GM18520 (cell line): ENCODE results near the gene COL25A1.
"Not testable (repeated sequence)": the region's sequence is repeated elsewhere in the genome, so short reads cannot be mapped to it uniquely, and the experiment has no call there.

Experiments used
- ATAC-seq: cut with Tn5 transposase; IDR thresholded peaks from one replicate; pipeline ENCODE4 v1.9.1; 2021; ENCODE audit not compliant: unreplicated experiment

COL25A1 gene

DNA sequence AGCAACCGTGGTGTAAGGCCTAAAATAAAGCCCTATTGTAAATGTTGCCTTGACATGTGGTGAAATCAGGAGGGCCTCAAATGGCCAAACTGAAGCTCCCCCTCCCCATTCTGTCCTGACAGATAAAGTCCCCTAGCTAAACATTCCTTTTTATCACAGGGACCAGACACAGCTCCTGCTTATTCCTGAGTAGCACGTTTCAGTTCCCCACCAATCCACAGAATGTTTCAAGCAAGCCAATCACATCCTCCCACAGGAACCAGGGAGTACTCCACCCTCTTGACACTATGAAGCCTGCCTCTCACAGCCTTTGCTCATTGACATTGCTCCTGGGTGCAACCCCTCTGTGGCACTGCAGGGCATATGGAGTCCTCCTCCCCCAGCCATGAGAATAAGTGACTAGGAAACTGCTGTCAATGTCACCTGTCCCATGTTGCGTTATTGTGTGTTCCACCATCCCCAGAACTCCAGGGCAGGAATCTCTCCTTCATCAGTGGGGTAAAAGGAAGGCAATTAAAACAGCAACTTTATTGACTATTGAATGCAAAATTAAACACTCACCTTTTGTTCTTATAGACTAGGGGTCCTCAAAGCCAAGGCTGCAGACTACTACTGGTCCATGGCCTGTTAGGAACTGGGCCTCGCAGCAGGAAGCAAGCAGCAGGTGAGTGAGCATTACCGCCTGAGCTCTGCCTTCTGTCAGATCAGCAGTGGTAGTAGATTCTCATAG lies 128.1 kb downstream of the COL25A1 start:
- no peak for ATAC-seq

DNA sequence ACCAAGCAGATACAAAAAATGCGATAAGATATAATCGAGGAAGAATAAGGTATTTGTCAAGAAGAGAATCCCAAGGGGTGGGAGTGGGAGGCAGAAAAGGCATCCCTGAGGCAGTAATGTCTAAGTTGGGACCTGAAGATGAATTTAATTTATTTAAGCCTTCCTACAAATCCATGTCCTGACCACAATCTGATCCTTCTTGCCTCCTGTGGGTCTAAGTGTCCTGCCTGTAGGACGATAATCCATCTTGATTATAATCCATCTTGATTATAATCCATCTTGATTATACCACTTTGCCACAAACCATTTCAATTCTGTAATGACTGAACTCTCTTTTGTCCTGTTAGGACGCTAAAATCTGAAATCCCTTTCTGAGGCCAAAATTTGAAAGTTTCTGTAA lies 130.2 kb downstream of the COL25A1 start:
- ATAC-seq: no peak

DNA sequence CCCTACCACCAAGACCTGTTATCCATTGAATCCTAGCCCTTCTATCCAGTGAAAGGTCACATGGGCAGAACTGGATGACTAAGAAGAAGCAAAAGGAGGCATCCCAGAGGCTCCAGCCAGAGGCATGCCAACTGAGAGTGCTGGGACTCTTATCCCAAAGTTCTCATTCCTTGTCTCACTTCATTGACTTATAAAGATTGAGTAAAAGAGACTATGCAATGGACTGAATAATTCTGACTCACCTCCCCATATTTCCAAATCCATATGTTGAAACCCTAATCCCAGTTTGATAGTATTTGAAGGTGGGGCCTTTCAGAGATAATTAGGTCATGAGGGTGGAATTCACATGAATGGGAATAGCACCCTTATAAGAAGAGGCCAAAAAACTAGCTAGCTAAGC lies 131.4 kb downstream of the COL25A1 start:
- ATAC-seq: no peak

DNA sequence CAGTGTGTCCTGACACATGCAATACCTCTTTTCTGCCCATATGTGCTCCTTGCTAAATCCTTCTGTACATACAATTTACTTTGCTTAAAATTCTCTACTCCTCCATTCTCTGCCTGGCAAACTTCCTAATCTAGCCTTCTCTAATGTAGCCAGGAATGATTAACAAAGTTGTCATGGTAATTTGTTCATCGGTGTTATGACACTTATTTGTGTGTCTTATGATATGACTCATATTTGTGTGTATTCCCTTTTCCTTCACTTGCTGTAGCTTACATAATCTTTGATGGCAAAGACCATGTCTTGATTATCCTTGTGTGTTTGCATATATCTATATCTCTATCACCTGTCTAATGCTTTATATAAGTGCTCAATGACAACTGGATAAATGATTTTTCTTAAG lies 133.3 kb downstream of the COL25A1 start:
- no peak for ATAC-seq

DNA sequence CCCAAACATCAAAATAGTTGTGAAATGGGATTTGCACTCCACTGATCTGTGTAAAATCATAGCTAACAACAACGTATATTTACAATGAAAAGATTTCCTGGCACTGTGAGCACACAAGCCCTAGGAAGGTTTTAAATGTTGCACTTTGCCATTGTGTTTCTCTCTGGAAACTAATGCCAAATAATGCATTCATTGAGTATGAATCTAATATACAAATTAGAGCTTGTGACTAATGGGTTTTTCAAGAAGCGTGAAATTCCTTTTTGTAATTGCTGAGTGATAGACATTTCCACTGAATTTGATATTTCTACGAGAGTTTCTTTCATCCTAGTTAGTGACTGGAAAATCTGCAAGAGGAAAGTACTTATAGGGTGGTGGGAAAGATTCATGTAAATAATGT lies 135.9 kb downstream of the COL25A1 start:
- ATAC-seq: no peak

DNA sequence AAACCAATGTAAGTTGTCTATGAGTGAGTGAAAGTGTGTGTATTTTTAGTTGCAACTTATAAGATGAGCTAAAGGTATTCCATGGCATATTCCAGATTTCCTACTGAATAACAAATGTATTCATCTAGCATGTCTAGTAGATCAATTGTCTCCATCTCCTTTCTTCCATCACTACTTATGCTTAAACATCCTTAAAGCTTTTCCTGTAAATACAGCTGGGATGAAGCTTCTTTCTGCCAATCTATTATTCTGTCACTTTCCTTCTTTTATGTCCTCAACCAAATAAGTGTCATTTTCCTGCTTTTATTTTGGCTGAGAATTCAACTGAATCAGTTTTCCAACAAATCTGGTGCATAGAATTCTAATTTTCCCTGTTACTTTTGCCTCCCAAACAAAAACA lies 136.3 kb downstream of the COL25A1 start:
- no peak for ATAC-seq

DNA sequence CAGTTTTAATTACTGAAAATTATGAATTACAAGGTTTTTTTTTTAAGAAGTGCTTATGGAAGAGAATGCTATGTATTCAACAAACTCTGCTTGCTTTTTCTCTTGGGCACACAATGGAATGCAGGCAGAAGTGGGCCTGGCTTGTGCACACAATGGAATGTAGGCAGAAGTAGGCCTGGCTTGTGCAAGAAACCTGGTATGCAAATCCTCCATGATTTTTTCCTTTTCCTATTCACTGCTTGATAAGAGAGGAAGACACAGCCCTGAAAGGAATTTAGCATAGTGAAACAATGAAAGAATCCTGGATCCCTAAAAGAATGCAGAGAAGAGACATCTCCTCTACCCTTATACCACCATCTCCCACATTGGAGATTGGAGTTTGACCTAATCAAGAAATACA lies 138.4 kb downstream of the COL25A1 start:
- ATAC-seq: no peak

DNA sequence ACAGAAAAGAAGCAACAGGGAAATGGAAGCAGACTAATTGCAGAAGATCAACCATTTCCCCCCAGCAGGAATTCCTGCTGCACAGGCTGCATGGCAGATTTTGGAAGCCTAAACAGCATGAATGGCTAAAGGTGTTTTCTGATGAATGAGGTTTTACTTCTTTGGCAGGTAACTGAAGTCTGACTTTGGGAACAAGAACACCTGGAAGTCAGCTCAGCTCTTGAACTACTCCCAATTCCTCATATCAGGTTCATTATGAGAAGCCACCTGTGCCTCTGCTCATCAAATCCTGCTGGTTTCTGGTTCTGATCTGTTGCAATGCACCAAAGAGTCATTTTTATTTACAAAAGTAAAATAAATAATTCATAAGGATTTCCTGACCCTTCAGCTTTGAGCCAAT lies 139.0 kb downstream of the COL25A1 start:
- no peak for ATAC-seq

DNA sequence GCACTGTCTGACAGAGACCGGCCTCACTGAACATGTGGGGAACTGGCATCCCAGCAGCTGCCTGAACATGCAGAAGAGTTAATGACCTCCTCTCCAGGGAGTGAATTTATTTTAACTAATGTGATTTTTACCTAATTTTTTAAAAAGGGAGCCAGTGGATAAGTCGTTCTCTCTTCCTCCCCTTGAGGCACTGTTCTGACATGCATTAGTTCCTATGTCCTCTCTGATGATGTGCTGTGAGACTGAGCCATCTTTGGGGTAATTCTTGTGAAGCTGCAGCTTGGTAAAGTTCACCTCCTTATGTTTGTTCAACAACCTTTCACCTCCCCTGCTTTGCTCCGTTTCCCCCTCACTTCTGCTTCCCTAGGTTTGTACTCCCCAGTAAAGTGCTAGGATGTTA lies 139.7 kb downstream of the COL25A1 start:
- ATAC-seq: no peak

DNA sequence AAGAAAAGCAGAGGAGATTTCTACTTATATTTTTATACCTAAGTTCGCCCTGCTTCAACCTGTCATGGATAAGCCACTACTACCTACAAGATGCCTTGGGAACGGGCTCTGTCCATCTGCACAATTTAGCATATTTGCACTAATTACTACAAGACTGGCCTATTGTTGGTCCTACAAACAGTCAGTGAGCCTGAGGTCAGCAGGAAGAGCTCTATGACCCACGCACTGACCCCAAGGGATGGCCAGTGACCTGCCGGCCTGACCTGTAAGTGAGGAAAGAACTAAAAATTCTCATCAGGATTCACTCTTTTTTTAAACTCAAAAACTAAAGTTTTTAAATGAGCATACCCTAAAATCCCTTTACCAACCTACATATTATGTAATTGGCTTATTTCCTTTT lies 142.0 kb downstream of the COL25A1 start:
- no peak for ATAC-seq

DNA sequence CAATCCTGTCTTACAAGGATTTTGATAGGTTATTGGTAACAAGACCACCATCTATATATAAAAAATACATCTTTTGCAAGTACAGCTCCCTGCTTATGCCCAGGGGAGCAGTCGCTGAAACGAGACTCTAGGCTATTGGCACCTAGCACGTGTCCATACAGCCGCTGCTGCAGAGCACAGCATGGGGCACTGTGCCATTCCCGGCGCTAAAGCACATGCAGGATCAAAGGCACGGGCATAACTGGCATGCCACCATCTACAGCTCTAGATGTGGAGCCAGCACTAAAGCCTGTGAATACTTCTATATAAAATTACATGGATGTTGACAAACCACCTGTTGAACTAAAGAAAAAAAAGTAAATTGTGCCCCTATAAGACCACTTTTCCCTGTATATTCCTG lies 144.8 kb downstream of the COL25A1 start:
- ATAC-seq: no peak

DNA sequence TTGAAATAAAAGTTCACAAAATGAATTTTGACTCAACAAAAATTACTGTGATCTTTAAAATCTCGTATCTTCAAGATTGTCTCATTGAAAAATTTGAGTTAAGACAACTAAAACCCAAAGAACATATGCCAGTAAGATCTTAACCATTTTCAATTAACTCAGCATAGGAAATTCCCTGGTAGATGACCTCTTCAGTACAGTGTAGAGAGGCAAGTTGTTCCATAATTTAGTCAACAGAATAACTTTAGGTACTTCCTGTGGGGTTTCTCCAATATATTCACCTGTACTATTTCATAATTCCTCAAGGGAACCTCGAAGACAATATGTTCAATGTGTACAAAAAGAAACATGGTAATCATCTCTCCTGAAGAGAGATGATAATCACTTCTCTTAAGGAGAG lies 145.3 kb downstream of the COL25A1 start:
- no peak for ATAC-seq

DNA sequence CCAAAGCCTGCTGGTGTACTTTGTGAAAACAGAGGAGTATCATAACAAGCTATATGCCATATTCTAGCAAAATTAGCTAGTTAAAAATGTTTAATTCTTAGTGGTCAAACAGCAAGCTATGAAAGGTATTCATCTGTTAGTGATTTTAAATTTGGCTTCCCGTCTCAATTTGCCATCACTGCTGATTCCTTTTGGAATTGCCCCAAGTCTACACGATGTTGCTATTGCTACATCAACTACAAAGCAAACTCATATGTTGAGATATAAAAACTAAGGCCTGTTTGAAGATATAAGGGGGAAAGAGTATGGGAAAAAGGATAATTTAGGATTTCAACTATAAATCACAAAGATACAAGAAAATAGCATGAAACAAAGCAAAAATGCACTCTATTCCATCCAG lies 146.1 kb downstream of the COL25A1 start:
- ATAC-seq: no peak

DNA sequence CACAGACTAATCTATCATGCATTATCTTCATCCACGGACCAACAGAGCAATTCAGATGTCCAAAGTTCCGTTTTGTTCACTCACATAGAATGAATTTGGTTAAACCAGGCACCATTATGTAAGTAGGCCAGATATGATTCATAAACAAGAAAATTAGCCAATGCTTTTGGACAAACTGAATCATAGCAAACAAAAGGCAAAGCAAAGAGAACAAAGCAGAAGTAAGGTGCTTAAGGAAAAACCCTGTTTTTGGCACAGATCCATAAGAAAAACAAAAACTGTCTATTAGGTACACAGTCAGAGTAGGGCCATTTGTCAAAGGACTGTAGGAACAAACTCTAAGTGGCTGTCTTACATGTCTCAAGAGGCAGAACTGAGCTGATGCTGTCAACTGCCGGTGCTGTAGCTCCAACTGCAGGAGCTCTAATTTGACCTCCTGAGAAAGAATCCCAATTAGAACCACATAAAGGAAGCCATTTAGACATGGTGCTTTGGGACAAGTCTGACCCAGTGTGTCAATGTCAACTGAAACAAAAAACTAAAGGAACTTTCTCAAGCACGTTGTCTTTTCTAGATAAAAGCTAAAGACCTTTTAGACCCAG lies 146.7 kb downstream of the COL25A1 start:
- no peak for ATAC-seq

DNA sequence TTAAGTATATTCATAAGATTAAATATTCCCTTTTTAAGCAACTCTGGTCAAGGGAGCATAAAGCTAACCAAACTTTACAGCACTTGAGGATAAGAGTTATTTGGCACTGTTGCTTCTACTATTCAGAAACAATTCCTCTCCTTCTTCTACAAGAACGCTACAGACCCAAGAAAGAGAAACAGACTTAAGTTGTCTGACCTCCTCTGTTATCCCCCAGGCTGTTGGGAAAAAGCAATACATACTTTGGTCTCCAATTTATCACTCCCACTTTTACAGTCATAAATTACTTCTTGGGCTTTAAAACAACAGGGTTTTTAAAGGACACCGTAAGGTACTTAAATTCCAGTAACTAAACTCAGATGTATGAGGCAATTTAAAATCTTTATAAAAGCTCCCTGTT lies 147.4 kb downstream of the COL25A1 start:
- ATAC-seq: no peak

DNA sequence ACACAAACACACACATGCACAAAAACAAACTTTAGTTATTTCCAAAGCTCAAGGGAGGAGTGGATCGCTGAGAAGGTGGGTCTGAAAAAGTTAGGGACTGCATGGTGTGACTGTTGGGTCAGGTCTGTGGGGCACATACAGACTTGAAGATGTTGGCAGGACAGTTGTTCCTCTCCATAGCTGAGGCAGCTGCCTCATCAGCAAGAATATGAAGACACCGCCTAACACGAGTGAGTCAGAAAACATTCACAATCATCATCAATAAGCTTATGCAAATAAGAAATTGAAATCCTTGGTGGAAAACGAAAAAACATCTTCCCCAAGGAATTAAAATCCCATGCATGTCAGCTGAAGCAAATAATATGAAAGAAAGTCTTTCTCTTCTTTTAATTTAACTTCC lies 148.0 kb downstream of the COL25A1 start:
- ATAC-seq: no peak

DNA sequence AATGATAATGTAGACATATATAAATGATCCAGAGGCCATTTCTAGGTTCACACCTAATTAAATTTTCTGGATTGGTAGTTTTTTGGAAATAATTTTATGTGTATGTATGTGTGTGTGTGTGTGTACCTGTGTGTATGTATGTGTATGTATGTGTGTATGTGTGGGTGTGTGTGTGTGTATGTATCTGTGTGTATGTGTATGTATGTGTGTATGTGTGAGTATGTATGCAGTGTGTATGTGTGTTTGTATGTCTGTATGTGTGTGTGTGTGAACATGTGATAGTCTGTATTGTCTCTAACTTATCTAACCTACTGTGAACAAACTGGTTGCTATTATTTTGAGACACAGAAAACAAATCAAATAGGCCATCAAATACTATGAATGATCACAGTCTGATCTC lies 152.6 kb downstream of the COL25A1 start:
- no peak for ATAC-seq

DNA sequence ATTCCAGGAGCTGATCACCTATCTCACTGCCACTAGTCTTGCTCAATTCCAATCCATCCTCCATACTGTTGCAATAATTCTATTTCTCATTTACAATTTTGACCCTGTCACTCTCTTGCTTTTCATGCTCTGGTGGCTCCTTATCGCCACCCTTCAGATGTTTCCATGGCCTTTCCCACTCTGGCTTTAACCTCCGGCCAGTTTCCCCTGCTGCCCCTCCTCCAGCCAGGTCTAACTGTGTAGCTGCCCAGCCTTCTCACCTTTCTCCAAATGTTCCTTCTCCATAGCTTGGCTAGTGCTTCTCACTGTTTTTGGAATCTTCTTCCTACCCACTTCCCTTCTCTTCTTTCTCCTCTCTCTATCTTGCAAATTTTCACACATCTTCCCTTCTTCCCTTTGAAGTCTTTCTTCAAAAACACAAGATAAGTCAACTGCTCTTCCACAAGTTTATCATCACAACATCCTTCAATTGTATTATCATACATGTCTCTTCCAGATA lies 153.8 kb downstream of the COL25A1 start:
- no peak for ATAC-seq

DNA sequence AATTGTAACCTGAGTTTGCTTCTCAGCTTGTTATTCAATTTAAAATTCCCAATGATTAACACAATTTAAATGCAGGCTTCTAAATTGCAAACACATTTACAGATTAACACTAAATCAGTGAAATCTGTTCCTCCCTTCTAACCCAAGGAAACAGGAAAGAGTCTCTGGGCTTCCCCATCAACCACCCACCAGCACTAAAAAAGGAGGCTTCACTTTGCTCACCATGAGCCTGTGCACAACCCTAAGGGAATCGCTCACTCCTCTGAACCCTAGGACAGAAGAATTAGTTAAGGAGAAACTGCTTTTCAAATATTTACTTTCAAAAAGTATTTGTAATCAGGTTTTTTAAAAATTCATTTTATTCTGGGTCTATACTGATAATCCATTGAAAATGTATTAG lies 155.3 kb downstream of the COL25A1 start:
- no peak for ATAC-seq

DNA sequence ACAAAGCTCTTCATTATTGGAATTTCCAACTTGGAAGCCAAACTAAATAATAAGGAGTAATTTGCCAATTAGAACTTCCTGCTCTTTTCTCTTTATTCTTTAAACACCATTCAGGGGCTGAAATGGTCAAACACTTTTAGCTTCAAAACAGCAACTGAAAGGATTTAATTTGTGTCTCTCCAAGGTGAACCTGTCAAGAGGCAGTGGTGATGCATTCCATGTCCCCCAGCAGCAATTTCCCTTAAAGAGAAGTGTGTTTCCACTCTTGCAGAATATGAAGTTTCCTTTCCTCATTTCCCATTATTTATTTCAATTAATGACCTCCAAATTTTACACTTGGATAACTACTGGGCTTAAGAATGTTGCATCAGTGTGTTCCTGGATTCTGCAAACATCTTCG lies 156.0 kb downstream of the COL25A1 start:
- ATAC-seq: no peak

DNA sequence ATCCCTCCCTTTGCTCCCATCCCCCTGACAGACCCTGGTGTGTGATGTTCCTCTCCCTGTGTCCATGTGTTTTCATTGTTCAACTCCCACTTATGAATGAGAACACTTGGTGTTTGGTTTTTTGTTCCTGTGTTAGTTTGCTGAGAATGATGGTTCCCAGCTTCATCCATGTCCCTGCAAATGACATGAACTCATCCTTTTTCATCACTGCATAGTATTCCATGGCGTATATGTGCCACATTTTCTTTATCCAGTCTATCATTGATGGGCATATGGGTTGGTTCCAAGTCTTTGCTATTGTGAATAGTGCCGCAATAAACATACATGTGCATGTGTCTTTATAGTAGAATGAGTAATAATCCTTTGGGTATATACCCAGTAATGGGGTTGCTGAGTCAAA lies 164.3 kb downstream of the COL25A1 start:
- not testable (repeated sequence) for ATAC-seq

DNA sequence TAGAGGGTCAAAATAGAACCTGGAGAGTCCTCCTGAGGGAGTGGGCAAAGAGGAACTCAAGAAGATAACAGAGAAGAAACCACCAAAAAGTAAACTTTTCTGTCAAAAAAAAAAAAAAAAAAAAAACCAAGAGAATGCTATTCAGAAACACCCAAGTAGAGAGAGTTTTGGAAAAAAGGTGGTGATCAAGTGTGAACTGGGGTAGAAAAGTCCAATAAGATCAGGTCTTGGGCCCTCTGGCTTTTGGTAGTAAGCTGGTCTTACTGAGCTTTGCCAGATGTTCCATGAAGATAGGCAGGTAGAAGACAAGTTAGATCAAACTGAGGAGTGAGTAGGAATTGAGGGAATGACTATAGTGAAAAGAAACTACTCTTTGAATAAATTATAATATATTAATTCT lies 167.5 kb downstream of the COL25A1 start:
- ATAC-seq: no peak

DNA sequence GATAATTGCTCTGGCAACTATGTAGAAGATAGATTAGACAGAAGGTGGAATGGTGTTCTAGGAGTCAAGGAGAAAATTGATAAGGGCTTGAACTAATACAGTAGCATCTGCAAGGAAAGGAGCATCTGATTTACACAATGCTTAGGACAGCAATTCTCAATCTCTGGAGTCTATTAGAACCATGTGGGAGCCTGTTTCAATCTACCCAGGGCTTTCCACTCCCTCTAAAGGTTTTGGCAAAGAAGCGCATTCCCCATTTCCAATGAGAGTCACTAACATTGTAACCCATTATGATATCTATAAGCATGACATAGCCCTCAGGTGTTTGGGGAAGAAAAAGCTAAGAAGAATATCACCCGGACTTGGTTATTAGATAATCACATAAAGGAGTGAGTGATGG lies 168.2 kb downstream of the COL25A1 start:
- ATAC-seq: no peak
